K562 (cell line): ENCODE data around the gene PEX6. TPM values are rescaled to one million over a fixed set of nuclear protein-coding genes. Genes with fewer than 3 reads are reported as not detected.

ENCODE experiments used
- CCNT2 ChIP-seq: IDR thresholded peaks from 2 replicates; pipeline ENCODE4 v1.6.1; 2011; ENCODE audit warnings: borderline replicate concordance, low read depth, mild to moderate bottlenecking, moderate library complexity, mixed read lengths, low read length; ENCODE audit not compliant: insufficient read length; ENCODE audit errors: extremely low read depth
- CREB3L1 ChIP-seq: fragments of 450-650 bp; IDR thresholded peaks from 2 replicates; pipeline ENCODE4 v1.6.1; 2014; ENCODE audit warnings: low read depth, mild to moderate bottlenecking, moderate library complexity, borderline replicate concordance
- MBD1 ChIP-seq: fragments of 250-450 bp; sonication (Bioruptor Pico); IDR thresholded peaks from 2 replicates; pipeline ENCODE4 v1.8.0; 2022; ENCODE audit warnings: inconsistent platforms
- NR2F6 ChIP-seq: fragments of 450-650 bp; formaldehyde crosslinking; IDR thresholded peaks from 2 replicates; pipeline ENCODE4 v1.4.0; 2020; ENCODE audit warnings: mild to moderate bottlenecking
- PRDM10 ChIP-seq: fragments of 450-650 bp; IDR thresholded peaks from 2 replicates; pipeline ENCODE4 v1.6.1; 2018; ENCODE audit not compliant: partially characterized antibody
- RREB1 ChIP-seq: fragments of 250-450 bp; sonication (Bioruptor Pico); IDR thresholded peaks from 2 replicates; pipeline ENCODE4 v1.4.0; 2020
- SFPQ ChIP-seq: fragments of 200-400 bp; formaldehyde crosslinking; IDR thresholded peaks from 2 replicates; pipeline ENCODE4 v1.6.1; 2017; ENCODE audit warnings: mild to moderate bottlenecking, low read depth, low read length, moderate library complexity
- SMARCA4 ChIP-seq: fragments of 450-650 bp; IDR thresholded peaks from 2 replicates; pipeline ENCODE4 v1.6.1; 2016
- SP1 ChIP-seq: sonication (generic); formaldehyde crosslinking; IDR thresholded peaks from 2 replicates; pipeline ENCODE4 v1.8.1; 2022; ENCODE audit warnings: mild to moderate bottlenecking, missing genetic modification reagents
- ZNF175 ChIP-seq: fragments of 200-800 bp; sonication (Bioruptor generic); IDR thresholded peaks from 2 replicates; pipeline ENCODE4 v1.6.1; 2016; ENCODE audit warnings: low read depth, mild to moderate bottlenecking, missing genetic modification characterization, missing compliant biosample characterization
- polyA plus RNA-seq, 8 experiments: library from polyadenylated mRNA; depleted of rRNA in 4 of 8; stranded (reverse) in 5 of 8; unstranded in 3 of 8; fragments of >200 nt; fragmentation: Nextera tagmentation in 2 of 8; fragmentation: Illumina TruSeq in 1 of 8; extraction: Ambion mirVana in 2 of 8; extraction: Trizol in 1 of 8; gene quantifications; 2 replicates each; pipeline versions ENCODE4 v1.2.1 to v1.2.3, GENCODE V29; 2011 to 2014; ENCODE audit warnings: inconsistent platforms in 1 of 8, missing spikeins in 1 of 8
- total RNA-seq, 7 experiments: library from RNA; depleted of rRNA in 6 of 7; stranded (reverse); fragments of >200 nt in 6 of 7; fragmentation: Illumina TruSeq in 2 of 7; extraction: Trizol in 2 of 7; gene quantifications; 2 replicates each; pipeline versions ENCODE4 v1.2.1 to v1.2.3, GENCODE V29; 2011 to 2021; ENCODE audit warnings: low replicate concordance in 1 of 7

PEX6 gene
- total and polyA plus RNA-seq, 9 of the 15 experiments (the other 6 are each of a cell fraction or from before 2014, with no cell fraction given): 0.17 to 20.8 (median 6.9) TPM

- TF ChIP-seq SMARCA4 (no peak; the same call in 1 of the 2 replicates), RREB1 (CRISPR knock-in tag) (0 out of 2 replicates have a peak, but pooled peaks have one; percentile 23), SFPQ (no peak), NR2F6 (no peak), CREB3L1 (peak; percentile 90), SP1 (peak; percentile 94), ZNF175 (CRISPR knock-in tag) (peak; percentile 66), CCNT2 (peak; percentile 35), MBD1 (CRISPR knock-in tag) (no peak), PRDM10 (peak; percentile 31)
Observed at GRCh38 chr6:42928986-42929820, 49.8 kb downstream of the PEX6 start, which contains the start of gene CNPY3 (continued).
